H1 (cell line): Measurements from ENCODE around the gene CMSS1. TPM values are rescaled to one million over a fixed set of nuclear protein-coding genes. Genes with fewer than 3 reads are reported as not detected.

Experiments
- CHD7 ChIP-seq: fragments of 300-600 bp; sonication (generic); IDR thresholded peaks from 2 replicates; pipeline ENCODE4 v1.7.1; 2012; ENCODE audit warnings: low read length, moderate library complexity, mild to moderate bottlenecking, inconsistent platforms; ENCODE audit not compliant: insufficient replicate concordance
- CTBP2 ChIP-seq: IDR thresholded peaks from 2 replicates; pipeline ENCODE4 v1.7.0; 2011; ENCODE audit warnings: borderline replicate concordance, mild to moderate bottlenecking, moderate library complexity, mixed read lengths, low read length; ENCODE audit not compliant: insufficient read depth, insufficient read length
- HDAC2 ChIP-seq, 2 experiments: fragments of 300-600 bp in 1 of 2; sonication (generic) in 1 of 2; IDR thresholded peaks; 2 replicates each; pipeline ENCODE4 v1.6.1; 2011 to 2012; ENCODE audit warnings: low read depth in 2 of 2, low read length in 2 of 2, mild to moderate bottlenecking in 2 of 2, moderate library complexity in 2 of 2, borderline replicate concordance in 1 of 2, inconsistent platforms in 1 of 2
- NANOG ChIP-seq: IDR thresholded peaks from 2 replicates; pipeline ENCODE4 v1.6.1; 2011; ENCODE audit warnings: low read length, low read depth, mild to moderate bottlenecking, inconsistent platforms; ENCODE audit not compliant: insufficient read depth, poor library complexity, severe bottlenecking
- TAF7 ChIP-seq: optimal IDR thresholded peaks from 2 replicates; pipeline ENCODE3; 2011; ENCODE audit warnings: low read depth, mild to moderate bottlenecking, inconsistent platforms, low read length, moderate library complexity, borderline replicate concordance
- polyA plus RNA-seq, 7 experiments: library from polyadenylated mRNA; depleted of rRNA in 3 of 7; stranded (reverse) in 5 of 7; unstranded in 2 of 7; fragments of >200 nt in 5 of 7; fragments of 200-250 nt in 2 of 7; gene quantifications; 1 replicate in 5 of 7; 2 replicates in 1 of 7; 4 replicates in 1 of 7; pipeline versions ENCODE4 v1.2.1 to v1.2.3, GENCODE V29; 2011 to 2013; ENCODE audit warnings: missing spikeins in 2 of 7, mixed read lengths in 2 of 7
- total RNA-seq: library from RNA; stranded (reverse); fragmentation: NEBNext Ultra II Directional; extraction: Animal tissue kit (Norgen Biotek cat#: 25700); gene quantifications from 2 replicates; pipeline ENCODE4 v1.2.1, GENCODE V29; 2021

CMSS1 gene
- total and polyA plus RNA-seq, 2 of the 8 experiments (the other 6 are each of a cell fraction or from before 2014, with no cell fraction given) = 15.2 to 75.1 TPM

GRCh38 chr3:100108464-100109079 lies 290.9 kb downstream of the CMSS1 start (continued):
- TF ChIP-seq CHD7 (no peak), CTBP2 (no peak), TAF7 (no peak), HDAC2 (IDR thresholded peaks at IDR 0.05; ENCODE audit: borderline replicate concordance in 1 of 2, low read depth in 2 of 2, low read length in 2 of 2) (no peak), NANOG (no peak)
